ENCODE results near the gene CBX2.

DNA sequence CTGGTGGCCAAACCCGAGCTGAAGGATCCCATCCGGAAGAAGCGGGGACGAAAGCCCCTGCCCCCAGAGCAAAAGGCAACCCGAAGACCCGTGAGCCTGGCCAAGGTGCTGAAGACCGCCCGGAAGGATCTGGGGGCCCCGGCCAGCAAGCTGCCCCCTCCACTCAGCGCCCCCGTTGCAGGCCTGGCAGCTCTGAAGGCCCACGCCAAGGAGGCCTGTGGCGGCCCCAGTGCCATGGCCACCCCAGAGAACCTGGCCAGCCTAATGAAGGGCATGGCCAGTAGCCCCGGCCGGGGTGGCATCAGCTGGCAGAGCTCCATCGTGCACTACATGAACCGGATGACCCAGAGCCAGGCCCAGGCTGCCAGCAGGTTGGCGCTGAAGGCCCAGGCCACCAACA lies 5.9 kb downstream of the CBX2 start:
- TF ChIP-seq, protein P1, sequence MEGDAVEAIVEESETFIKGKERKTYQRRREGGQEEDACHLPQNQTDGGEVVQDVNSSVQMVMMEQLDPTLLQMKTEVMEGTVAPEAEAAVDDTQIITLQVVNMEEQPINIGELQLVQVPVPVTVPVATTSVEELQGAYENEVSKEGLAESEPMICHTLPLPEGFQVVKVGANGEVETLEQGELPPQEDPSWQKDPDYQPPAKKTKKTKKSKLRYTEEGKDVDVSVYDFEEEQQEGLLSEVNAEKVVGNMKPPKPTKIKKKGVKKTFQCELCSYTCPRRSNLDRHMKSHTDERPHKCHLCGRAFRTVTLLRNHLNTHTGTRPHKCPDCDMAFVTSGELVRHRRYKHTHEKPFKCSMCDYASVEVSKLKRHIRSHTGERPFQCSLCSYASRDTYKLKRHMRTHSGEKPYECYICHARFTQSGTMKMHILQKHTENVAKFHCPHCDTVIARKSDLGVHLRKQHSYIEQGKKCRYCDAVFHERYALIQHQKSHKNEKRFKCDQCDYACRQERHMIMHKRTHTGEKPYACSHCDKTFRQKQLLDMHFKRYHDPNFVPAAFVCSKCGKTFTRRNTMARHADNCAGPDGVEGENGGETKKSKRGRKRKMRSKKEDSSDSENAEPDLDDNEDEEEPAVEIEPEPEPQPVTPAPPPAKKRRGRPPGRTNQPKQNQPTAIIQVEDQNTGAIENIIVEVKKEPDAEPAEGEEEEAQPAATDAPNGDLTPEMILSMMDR (IDR thresholded peaks at IDR 0.05; ENCODE audit: low read depth, low read length), result no peak
- no peak for TF ChIP-seq EZH2phosphoT487 (IDR thresholded peaks at IDR 0.05; ENCODE audit: low read depth)

All from OCI-LY3 (cell line).